Fibroblast of mammary gland (primary cell): ENCODE measurements around the gene ERG.
A peak's percentile ranks its signal among the peaks of the same experiment; 100 is the strongest.

ENCODE experiments used
- DNase-seq: peaks from one replicate; pipeline ENCODE4 v3.0.0-alpha.2; 2010; ENCODE audit warnings: low read depth
- H3K4me3 ChIP-seq: 2 replicates; pipeline ENCODE4 v1.5.1; 2011; ENCODE audit warnings: low read depth, mild to moderate bottlenecking, low read length, moderate library complexity; ENCODE audit not compliant: control insufficient read depth
- CTCF ChIP-seq: conservative IDR thresholded peaks from 2 replicates; pipeline ENCODE4 v1.5.1; 2011; ENCODE audit warnings: low read depth, low read length, inconsistent platforms; ENCODE audit not compliant: control insufficient read depth, insufficient read depth

ERG gene

GRCh38 chr21:38478782-38479181 lies 19.5 kb downstream of the ERG start:
- H3K4me3 ChIP-seq: no peak overlapping the region
- no peak for TF ChIP-seq CTCF
- DNase-seq: peak; percentile 6

DNA sequence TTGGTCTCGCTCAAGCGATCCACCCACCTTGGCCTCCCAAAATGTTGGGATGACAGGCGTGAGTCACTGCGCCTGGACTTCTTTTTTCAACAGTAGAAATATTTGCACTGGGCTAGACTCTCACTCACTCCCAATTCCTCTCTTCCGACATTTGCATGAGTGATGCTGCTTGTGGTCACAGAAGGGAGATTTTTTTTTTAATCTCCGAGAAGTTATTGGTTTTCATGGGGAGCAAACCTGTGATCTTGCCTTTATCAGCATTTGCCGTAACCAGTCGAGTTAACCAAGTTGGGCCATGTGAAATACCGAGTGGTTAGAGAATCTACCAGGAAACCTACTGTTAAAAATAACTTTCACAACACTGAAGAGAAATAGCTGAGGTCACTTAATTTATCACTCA lies 21.1 kb downstream of the ERG start:
- TF ChIP-seq CTCF: no peak
- no peak overlapping the region for H3K4me3 ChIP-seq
- no peak for DNase-seq

DNA sequence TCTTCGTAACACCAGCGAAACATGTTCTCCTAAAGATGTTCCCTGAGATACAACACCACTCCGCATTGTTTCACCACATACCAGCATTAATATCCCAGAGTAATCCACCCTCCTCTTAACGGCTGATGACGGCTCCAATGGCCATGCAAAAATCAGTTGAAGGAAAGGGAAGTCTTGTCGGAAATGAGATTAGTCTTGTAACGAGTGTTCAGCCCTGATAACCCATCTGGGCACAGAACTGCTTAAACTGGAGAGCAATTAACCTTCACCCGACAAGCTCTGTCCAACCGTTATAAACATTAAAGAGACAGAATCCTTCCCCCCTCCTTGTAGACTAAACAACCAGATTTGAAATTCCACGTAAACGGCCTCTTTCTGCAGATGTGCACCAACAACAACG lies 21.9 kb downstream of the ERG start:
- DNase-seq: no peak
- TF ChIP-seq CTCF: no peak
- no peak overlapping the region for H3K4me3 ChIP-seq

- TF ChIP-seq CTCF: no peak
- H3K4me3 ChIP-seq: no peak overlapping the region
- no peak for DNase-seq
Observed at GRCh38 chr21:38475519-38475918, 22.8 kb downstream of the ERG start.

- no peak for DNase-seq
- no peak overlapping the region for H3K4me3 ChIP-seq
- no peak for TF ChIP-seq CTCF
Observed at GRCh38 chr21:38474796-38475195, 23.5 kb downstream of the ERG start.

GRCh38 chr21:38474124-38474523 lies 24.2 kb downstream of the ERG start:
- no peak for DNase-seq
- H3K4me3 ChIP-seq: no peak overlapping the region

More at GRCh38 chr21:38474124-38474523, 24.2 kb downstream of the ERG start:
- no peak for TF ChIP-seq CTCF
